PC-9 (cell line): ENCODE measurements around the gene MYO10.

Experiments used
- CTCF ChIP-seq: fragments of 200-600 bp; sonication (generic); conservative IDR thresholded peaks from 2 replicates; pipeline ENCODE4 v1.6.1; 2017; ENCODE audit warnings: mixed run types, antibody characterized with exemption, mild to moderate bottlenecking, moderate library complexity
- EZH2 ChIP-seq: fragments of 200-600 bp; sonication (generic); IDR thresholded peaks from 2 replicates; pipeline ENCODE4 v1.8.0; 2017; ENCODE audit warnings: antibody characterized with exemption, low read depth

- TF ChIP-seq CTCF (no peak), EZH2 (no peak)
Observed at GRCh38 chr5:16983022-16983639, 47.0 kb upstream of the MYO10 start.
